Measurements from ENCODE around the gene CCL1.

- no peak for TF ChIP-seq SNAI2 (CRISPR knock-in tag; IDR thresholded peaks at IDR 0.05)
- no peak for TF ChIP-seq TSHZ2 (CRISPR knock-in tag; IDR thresholded peaks at IDR 0.05)
- no peak for TF ChIP-seq ZNF8 (CRISPR knock-in tag; IDR thresholded peaks at IDR 0.05)
- TF ChIP-seq RARB (CRISPR knock-in tag; IDR thresholded peaks at IDR 0.05) = no peak
- no peak for TF ChIP-seq BACH2 (CRISPR knock-in tag; IDR thresholded peaks at IDR 0.05; ENCODE audit: borderline replicate concordance)
- no peak for TF ChIP-seq PATZ1 (CRISPR knock-in tag; IDR thresholded peaks at IDR 0.05; ENCODE audit: borderline replicate concordance)
- TF ChIP-seq ESRRG (CRISPR knock-in tag; IDR thresholded peaks at IDR 0.05) = no peak
- no peak for TF ChIP-seq ZFP3 (CRISPR knock-in tag; IDR thresholded peaks at IDR 0.05)
- no peak for TF ChIP-seq ZNF565 (CRISPR knock-in tag; conservative IDR thresholded peaks at IDR 0.05; ENCODE audit: low read depth)
- TF ChIP-seq ISL1 (CRISPR knock-in tag; IDR thresholded peaks at IDR 0.05) = no peak
- no peak for TF ChIP-seq GLIS3 (CRISPR knock-in tag; IDR thresholded peaks at IDR 0.05)
Measured at GRCh38 chr17:34391241-34391640, 28.2 kb upstream of the CCL1 start.

Measured in SK-N-SH treated with all-trans-retinoic acid at 6 μM for 48 hours (cell line).